BE2C (cell line): ENCODE measurements around the gene REG1B.

Source experiments
- DNase-seq: peaks from one replicate; pipeline ENCODE4 v3.0.0-alpha.2; 2020
- H3K27me3 ChIP-seq: fragments of 250-450 bp; sonication (Bioruptor Pico); 2 replicates; pipeline ENCODE4 v1.5.1; 2020; ENCODE audit warnings: mild to moderate bottlenecking
- H3K36me3 ChIP-seq: fragments of 250-450 bp; sonication (Bioruptor Pico); 2 replicates; pipeline ENCODE4 v1.5.1; 2020; ENCODE audit warnings: mild to moderate bottlenecking
- H3K4me1 ChIP-seq: fragments of 250-450 bp; sonication (Bioruptor Pico); 2 replicates; pipeline ENCODE4 v1.5.1; 2020
- H3K4me3 ChIP-seq: 2 replicates; pipeline ENCODE4 v1.5.1; 2011; ENCODE audit warnings: low read depth, low read length
- H3K9me3 ChIP-seq: fragments of 250-450 bp; sonication (Bioruptor Pico); 2 replicates; pipeline ENCODE4 v1.5.1; 2020
- CTCF ChIP-seq: IDR thresholded peaks from 2 replicates; pipeline ENCODE4 v1.5.1; 2012; ENCODE audit warnings: mild to moderate bottlenecking, low read depth, low read length

Gene REG1B

GRCh38 chr2:79112269-79112668 is 24.5 kb upstream of the REG1B start:
- no peak overlapping the region for H3K4me3 ChIP-seq
- TF ChIP-seq CTCF, result no peak
- H3K27me3 ChIP-seq, result no peaks in the 10 kb centered on the region
- no peaks in the 10 kb centered on the region for H3K4me1 ChIP-seq
- H3K36me3 ChIP-seq, result no peaks in the 10 kb centered on the region
- H3K9me3 ChIP-seq, result no peaks in the 10 kb centered on the region
- DNase-seq, result no peak

GRCh38 chr2:79105259-79105658 is 17.5 kb upstream of the REG1B start:
- no peak for DNase-seq
- TF ChIP-seq CTCF, result no peak
- H3K9me3 ChIP-seq, result no peaks in the 10 kb centered on the region

GRCh38 chr2:79103214-79103613 is 15.4 kb upstream of the REG1B start:
- TF ChIP-seq CTCF, result no peak
- no peak for DNase-seq
- Histone ChIP-seq H3K36me3 (no peaks in the 10 kb centered on the region), H3K27me3 (no peaks in the 10 kb centered on the region), H3K4me1 (no peaks in the 10 kb centered on the region), H3K4me3 (no peak overlapping the region), H3K9me3 (no peaks in the 10 kb centered on the region)

More at GRCh38 chr2:79105259-79105658, 17.5 kb upstream of the REG1B start:
- no peaks in the 10 kb centered on the region for H3K4me1 ChIP-seq
- H3K4me3 ChIP-seq, result no peak overlapping the region
- no peaks in the 10 kb centered on the region for H3K27me3 ChIP-seq
- no peaks in the 10 kb centered on the region for H3K36me3 ChIP-seq

- H3K36me3 ChIP-seq, result no peaks in the 10 kb centered on the region
- no peak for DNase-seq
- no peaks in the 10 kb centered on the region for H3K4me1 ChIP-seq
Observed at GRCh38 chr2:79101024-79101423, 13.2 kb upstream of the REG1B start.

GRCh38 chr2:79100285-79100684 is 12.5 kb upstream of the REG1B start:
- TF ChIP-seq CTCF, result no peak
- no peaks in the 10 kb centered on the region for H3K4me1 ChIP-seq
- H3K4me3 ChIP-seq, result no peak overlapping the region
- H3K9me3 ChIP-seq, result no peaks in the 10 kb centered on the region
- DNase-seq, result no peak
- H3K27me3 ChIP-seq, result no peaks in the 10 kb centered on the region
- H3K36me3 ChIP-seq, result no peaks in the 10 kb centered on the region

More at GRCh38 chr2:79101024-79101423, 13.2 kb upstream of the REG1B start:
- H3K27me3 ChIP-seq, result no peaks in the 10 kb centered on the region
- H3K4me3 ChIP-seq, result no peak overlapping the region
- no peak for TF ChIP-seq CTCF
- no peaks in the 10 kb centered on the region for H3K9me3 ChIP-seq

GRCh38 chr2:79099140-79099686 is 11.4 kb upstream of the REG1B start:
- no peaks in the 10 kb centered on the region for H3K4me1 ChIP-seq
- H3K27me3 ChIP-seq, result no peaks in the 10 kb centered on the region
- no peak for DNase-seq
- H3K9me3 ChIP-seq, result no peaks in the 10 kb centered on the region
- no peak overlapping the region for H3K4me3 ChIP-seq
- no peaks in the 10 kb centered on the region for H3K36me3 ChIP-seq
- TF ChIP-seq CTCF, result no peak
